CD4-positive, alpha-beta T cell treated with Interleukin-17A for 4 hours (primary cell): ENCODE results near the gene RAB6A.
"Not testable (repeated sequence)": the region's sequence is repeated elsewhere in the genome, so short reads cannot be mapped to it uniquely, and the experiment has no call there.

Experiments
- DNase-seq: peaks from one replicate; pipeline ENCODE4 v3.0.0-alpha.2; 2020; ENCODE audit warnings: mixed read lengths

RAB6A gene

DNA sequence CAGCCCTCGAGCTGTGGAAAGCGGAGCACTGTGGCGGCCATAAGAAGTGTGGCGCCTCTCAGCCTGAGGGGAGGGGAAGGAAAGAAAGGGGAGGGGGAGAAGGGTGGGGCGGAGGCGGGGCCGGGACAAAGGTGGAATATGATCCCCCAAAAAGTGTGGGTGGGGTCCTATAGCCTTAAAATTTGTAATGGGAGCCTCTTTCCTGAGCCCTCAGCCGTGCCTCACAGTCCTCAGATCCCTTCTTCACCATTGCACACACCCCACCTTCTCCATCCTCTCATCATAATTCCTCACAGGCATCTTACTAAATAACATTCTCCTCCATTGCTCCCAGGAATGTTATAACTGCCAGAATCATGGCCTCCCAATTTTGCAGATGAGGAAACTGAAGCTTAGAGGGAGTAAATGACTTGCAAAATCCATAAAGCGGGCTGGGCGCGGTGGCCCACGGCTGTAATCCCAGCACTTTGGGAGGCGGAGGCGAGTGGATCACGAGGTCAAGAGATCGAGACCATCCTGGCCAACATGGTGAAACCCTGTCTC, 600 bp upstream of the RAB6A start:
- no peak for DNase-seq

DNA sequence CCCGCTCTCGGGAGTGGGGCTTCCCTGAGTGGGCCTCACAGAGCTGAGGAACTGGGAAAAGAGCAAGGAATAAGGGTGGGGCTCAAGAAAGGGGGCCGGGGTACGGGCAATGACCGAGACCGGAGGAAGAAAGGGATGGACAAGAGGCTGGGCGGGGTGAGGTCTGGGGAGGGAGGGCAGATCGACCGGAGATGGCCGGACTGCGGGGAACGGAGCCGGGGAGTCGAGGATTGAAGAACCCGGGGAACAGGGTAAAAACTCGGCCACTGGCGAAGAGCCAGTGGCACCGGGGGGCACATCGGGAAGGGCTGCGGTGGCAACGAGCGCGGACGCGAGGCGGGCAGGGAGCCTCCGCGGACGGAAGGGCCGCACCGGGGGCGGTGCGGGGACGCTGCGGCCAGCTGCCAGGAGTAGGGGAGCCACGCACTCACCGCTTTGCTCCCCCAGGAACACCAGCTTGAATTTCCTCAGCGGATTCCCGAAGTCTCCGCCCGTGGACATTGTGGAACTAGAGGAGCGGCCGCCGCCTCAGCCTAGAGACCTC, 667 bp downstream of the RAB6A start:
- DNase-seq = no peak

DNA sequence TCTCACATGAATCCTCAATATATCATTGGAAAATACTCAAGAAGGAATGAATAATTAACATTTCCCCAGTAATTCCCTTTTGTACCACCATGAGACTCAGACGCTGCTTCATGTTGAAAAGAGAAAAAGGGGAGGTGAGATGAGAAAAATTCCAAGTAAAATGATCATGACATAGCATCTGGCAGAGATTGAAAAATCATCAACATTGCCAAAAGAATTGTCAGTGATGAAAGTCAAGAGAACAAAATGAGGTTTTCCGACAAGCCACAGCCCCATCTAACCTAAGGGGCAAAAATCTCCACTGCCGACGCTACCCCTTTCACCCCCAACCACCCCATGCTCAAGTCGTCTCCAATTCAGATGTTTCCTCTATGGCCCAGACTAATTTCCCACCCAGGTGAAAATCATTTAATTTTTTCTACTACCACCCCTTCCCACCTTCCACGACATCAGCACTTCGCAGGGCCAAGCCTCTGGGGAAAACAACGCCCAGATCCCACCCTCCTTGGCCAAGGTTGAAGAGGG, 1.2 kb downstream of the RAB6A start:
- DNase-seq = no peak

DNA sequence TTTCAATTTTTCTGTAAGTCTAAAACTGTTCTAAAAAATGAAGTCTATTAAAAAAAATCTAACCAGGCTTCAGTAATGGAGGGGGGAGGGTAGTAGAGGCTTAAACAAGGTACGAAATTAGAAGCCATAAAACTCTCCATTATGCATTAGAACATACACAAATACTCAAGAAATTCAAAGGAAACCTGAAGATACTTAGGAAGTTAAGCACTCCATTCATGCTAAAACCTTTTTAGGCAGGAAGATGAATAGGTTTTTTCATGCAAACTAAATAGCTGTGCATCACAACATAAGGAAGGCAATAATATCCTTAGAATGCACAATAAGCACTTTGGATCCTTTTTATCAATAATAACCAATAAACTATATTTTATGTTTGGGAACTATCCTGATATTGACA, 2.4 kb downstream of the RAB6A start:
- no peak for DNase-seq

DNA sequence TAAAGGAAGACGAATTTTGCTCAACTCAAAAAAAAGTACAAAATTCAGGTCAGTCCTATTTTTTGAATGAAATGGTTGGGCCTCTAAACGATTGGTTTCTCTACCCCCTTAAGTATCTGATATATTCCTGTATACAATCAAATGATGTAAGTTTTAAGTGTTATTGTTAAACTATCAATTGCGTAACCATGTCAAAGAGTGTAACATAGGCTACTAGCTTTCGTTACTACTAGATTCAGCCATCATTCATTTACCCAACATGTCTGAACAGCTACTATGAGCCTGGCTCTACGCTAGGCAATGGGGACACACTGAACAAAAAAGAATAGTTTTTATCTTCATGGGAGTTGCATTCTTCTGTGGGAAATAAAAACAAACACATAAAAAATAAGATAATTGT, 3.3 kb downstream of the RAB6A start:
- no peak for DNase-seq

DNA sequence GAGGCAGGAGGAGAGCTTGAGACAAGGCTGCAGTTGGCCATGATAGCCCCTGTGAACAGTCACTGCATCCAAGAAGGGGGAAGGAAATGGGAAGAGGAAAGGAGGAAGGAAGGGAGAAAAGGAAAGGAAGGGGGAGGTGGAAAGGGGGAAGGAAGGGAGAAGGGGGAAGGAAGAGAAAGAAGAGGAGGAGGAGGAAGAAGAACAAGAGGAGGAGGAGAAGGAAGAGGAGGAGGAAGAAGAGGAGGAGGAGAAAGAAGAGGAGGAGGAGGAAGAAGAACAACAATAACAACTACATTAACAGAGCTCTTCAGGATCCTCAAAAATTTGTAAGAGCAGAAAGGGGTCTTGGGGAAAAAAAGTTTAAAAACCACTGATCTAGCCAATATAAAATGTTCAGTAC, 5.2 kb downstream of the RAB6A start:
- DNase-seq = no peak

DNA sequence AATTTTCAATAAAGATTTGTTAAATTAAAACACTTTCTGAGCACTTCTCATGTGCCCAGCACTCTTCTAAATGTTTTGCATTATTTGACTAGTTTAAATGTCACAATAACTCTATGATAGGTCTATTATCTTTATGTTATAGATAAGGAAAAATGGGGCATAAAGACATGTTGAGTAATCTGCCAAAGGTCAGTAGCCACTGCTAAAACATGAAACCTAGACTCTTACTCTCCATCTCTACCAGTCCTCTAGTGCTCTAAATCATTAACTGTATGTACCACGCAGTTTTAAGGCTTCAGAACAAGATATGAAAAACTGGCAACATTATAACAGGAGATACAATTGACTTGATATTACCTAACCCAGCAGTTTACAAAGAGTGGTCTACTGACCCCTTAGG, 6.9 kb downstream of the RAB6A start:
- no peak for DNase-seq

DNA sequence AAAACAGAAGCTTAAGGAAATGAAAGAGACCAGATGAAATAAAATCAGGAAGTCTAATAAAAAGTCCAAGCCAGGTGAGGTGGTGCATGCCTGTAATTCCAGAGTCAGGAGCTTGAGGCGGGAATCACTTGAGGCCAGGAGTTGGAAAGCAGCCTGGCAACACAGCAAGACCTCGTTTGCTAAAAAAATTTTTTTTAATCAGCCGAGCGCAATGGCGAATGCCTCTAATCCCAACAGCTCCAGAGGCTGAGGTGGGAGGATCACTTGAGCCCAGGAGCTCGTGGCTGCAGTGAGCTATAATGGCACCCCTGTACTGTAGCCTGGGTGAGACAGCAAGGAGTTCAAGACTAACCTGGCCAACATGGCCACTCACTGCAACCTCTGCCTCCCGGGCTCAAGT, 8.0 kb downstream of the RAB6A start:
- no peak for DNase-seq

DNA sequence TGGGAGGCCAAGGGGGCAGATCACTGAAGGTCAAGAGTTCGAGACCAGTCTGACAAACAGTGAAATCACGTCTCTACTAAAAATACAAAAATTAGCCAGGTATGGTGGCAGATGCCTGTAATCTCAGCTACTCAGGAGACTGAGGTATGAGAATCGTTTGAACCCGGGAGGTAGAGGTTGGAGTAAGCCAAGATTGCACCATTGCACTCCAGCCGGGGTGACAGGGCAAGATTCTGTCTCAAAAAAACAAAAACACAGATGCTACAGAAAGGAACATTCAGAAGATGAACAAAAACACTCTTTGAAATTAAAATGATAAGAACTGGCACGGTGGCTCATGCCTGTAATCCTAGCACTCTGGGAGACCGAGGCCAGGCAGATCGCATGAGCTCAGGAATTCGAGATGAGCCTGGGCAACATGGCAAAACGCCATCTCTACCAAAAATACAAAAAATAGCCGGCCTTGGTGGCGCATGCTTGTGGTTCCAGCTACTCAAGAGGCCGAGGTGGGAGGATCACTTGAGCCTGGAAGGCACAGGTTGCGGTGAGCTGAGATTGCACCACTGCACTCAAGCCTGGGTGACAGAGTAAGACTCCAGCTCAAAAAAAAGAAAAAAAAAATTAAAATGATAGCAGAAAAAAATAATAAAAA, 8.5 kb downstream of the RAB6A start:
- DNase-seq = no peak

DNA sequence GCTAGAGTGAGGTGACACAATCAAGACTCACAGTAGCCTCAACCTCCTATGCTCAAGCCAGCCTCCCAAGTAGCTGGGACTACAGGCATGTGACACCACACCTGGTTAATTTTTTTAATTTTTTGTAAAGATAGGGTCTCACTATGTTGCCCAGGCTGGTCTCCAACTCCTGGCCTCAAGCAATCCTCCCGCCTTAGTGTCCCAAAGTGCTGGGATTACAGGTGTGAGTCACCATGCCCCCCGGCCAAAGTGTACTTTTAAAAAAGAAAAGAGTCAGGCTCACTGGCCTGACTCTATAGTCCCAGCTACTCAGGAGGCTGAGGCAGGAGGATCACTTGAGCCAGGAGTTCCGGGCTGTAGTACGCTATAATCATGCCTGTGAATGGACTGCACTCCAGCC, 10.0 kb downstream of the RAB6A start:
- not testable (repeated sequence) for DNase-seq

DNA sequence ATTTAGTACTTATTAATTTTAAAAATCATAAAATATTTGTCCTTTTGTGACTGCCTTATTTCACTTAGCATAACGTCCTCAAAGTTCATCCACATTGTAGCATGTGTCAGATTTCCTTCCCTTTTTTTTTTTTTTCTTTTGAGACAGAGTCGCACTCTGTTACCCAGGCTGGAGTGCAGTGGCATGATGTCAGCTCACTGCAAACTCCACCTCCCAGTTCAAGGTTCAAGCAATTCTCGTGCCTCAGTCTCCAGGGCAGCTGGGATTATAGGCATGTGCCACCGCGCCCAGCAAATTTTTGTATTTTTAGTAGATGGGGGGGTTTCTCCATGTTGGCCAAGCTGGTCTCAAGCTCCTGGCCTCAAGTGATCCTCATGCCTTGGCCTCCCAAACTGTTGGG, 10.6 kb downstream of the RAB6A start:
- DNase-seq = no peak

DNA sequence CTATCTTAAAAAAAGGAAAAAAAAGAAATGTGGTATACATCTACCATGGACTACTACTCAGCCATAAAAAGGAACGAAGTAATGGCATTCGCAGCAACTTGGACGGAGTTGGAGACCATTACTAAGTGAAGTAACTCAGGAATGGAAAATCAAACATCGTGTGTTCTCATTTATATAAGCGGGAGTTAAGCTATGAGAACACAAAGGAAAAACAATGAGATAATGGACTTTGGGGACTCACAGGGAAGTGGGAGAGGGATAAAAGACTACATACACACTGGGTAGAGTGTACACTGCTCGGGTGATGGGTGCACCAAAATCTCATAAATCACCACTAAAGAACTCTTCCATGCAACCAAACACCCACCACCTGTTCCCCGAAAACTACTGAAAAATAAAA, 11.8 kb downstream of the RAB6A start:
- no peak for DNase-seq

DNA sequence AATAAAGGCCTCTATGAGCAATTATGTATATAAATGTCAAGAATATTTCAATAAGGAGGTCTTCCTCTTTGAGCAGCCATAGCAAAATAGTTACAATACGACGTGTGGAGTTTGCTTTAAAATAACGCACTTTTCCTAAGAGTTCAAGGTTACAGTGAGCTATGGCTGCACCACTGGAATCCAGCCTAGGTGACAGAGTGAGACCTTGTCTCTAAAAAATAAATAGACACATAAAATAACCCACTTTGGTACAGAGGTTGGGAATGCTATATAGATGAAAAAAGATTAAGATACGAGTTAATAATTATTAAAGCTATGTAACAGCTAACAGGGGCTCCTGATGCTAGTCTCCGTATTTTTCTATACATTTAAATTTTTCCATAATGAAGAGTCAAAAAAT, 12.6 kb downstream of the RAB6A start:
- no peak for DNase-seq

DNA sequence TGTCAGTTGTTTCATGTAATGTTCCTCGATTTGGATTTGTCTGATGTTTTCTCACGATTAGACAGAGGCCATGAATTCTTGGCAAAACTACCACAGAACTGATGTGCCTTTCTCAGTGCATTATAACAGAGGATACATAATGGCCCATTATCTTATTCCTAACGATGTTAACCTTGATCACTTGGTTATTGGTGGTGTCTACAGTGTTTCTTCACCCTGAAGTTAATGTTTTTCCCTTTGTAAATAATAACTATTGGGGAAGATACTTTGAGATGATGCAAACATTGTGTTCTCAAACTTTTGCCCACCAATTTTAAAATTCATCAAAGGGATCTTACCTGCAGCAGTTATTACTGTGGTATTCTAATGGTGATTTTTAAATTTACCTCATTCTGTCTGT, 13.1 kb downstream of the RAB6A start:
- no peak for DNase-seq

DNA sequence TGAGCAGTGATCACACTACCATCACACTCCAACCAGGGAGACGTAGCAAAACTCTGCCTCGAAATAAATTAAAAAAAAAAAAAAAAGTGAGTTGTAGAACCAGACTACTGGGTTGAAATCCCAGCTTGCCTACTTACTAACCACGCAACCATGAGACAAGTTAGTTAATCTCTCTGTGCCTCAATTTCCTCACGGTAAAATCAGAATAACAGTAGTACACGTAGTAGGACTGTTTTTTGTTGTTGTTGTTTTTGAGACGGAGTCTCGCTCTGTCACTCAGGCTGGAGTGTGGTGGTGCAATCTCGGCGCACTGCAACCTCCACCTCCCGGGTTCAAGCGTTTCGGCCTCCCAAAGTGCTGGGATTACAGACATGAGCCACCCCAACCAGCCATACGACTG, 14.2 kb downstream of the RAB6A start:
- no peak for DNase-seq

DNA sequence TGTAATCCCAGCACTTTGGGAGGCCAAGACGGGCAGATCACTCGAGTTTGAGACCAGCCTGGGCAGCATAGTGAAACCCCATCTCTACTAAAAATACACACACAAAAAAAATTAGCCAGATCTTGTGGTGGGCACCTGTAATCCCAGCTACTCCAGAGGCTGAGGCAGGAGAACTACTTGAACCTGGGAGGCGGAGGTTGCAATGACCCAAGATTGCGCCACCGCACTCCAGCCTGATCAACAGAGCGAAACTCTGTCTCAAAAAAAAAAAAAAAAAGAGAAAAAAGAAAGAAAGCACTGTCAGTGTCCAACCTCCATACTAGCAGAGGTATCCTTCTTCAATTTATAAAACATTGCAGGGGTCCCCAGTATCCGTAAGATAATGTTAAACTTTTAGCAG, 17.8 kb downstream of the RAB6A start:
- DNase-seq = no peak

DNA sequence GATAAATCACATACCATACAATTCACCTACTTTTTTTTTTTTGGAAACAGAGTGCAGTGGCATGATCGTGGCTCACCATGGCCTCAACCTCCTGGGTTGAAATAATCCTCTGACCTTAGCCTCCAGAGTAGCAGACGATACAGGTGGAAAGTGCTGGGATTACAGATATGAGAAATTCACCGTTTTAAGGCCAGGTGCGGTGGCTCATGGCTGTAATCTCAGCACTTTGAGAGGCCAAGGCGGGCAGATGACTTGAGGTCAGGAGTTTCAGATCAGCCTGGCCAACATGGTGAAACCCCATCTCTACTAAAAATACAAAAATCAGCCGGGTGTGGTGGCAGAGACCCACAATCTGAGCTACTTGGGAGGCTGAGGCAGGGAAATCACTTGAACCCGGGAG, 24.9 kb downstream of the RAB6A start:
- DNase-seq = not testable (repeated sequence)

DNA sequence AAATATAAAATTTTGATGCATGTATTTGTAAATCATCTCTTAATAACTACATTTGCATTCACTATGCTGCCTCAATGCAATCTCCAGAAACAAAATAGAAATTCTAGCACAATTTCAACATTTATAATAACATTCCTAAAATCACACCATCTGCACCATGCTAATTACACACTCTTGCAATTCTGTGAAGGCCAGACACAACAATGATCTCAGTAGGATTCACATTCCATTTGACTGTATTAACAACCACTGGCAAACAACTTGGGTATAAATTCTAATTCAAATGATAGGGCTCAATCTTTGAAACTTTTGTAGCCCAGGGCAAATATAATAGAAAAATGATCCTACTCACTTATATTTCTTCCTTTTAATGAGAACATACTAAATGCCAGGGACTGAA, 25.9 kb downstream of the RAB6A start:
- DNase-seq = no peak

DNA sequence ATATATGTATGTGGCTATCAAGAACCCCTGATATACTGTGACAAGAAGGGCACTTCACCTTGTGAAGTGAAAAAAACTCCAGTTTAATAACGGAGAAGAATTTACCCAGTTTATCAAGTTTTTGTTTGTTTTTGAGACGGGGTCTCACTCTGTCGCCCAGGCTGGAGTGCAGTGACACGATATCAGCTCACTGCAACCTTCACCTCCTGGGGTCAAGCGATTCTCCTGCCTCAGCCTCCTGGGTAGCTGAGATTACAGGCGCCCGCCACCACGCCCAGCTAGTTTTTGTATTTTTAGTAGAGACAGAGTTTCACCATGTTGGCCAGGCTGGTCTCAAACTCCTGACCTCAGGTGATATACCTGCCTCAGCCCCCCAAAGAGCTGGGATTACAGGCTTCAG, 26.9 kb downstream of the RAB6A start:
- DNase-seq = not testable (repeated sequence)

DNA sequence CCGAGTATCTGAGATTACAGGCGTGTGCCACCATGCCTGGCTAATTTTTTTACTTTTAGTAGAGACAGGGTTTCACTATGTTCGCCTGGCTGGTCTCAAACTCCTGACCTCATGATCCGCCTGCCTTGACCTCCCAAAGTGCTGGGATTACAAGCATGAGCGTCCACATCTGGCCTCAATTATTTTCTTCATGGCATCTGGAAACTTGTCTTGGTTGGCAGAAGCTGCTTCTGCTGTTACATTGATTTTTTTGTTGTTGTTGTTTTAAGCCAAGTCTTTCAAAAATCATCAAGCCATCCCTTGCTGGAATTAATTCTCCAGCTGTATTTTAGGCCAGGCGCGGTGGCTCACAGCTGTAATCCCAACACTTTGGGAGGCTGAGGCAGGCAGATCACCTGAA, 27.9 kb downstream of the RAB6A start:
- not testable (repeated sequence) for DNase-seq

DNA sequence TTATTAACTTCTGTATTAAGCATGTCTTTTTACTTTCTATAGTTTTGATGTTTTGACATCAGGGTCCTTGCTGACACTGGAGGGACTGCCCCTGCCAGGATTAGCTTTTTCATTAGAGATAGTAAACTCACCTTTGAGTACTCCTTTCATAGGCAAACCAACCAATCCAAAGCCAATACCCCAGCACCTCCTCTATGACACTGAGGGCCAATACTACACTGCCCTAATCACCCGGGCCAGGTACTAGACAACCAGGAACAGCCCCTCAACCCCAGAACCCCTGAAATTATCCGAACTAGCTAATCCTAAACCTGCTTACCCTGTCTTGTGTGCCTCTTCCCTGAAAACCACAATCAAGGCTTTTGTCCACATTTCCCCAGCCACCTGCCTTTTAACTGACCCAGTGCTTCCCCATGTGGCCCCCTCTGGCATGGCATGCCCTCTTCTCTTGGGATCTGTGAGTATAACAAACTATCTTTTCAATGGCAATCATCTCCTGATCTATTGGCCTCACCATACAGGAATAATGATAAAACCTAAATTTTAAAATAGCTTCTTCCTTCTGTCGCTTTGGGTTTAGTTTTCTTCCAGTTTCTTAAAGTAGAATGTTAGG, 31.2 kb downstream of the RAB6A start:
- DNase-seq = no peak

DNA sequence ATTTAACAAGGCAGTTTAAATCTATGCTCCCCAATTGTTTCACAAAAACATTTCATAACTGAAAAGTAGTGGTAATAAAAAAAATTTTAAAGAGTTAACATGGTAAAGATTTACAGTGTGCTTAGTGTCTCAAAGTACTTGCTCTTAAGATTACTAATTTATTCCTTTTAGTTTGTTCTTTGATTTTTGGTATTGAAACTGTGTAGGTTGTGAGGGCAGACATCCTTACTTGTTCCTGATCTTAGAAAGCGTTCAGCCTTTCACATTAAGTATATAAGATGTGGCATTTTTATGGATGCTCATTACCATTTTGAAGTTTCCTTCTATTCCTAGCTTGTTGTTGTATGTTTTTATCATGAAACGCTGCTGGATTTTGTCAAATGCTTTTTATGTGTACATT, 32.9 kb downstream of the RAB6A start:
- no peak for DNase-seq

DNA sequence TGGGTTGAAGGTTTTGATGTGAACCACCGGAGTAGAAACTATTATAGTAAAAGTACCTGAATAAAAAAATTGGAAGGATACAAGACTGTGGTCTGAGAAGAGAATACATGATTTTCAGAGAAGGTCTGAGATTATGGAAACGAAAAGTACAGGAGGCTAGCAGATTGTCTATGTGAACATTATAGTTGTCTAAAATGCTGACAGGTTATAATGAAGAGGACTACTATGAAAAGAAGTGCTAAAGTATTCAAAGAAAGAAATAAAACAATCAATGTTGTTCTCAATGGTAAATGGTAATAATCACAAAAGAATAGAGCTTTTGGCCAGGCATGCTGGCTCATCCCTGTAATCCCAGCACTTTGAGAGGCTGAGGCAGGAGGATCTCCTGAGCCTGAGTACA, 34.0 kb downstream of the RAB6A start:
- no peak for DNase-seq

DNA sequence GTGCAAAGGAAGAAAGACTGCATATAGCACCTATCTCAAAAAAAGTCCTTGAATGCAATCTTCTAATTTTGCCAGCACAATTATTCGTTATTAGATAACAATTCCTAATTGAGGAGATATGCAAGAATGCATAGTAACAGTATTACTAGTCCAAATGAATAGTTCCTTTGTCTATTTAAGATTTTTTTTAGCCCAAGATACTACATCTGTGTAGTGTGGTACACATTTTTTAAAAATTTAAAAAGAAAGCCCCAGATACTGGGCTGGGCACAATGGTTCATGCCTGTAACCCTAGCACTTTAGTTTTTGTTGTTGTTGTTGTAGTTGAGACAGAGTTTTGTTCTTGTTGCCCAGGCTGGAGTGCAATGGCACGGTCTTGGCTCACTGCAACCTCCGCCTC, 43.7 kb downstream of the RAB6A start:
- DNase-seq = no peak
